ENCODE data around the gene DAAM1. TPM values are rescaled to one million over a fixed set of nuclear protein-coding genes. Genes with fewer than 3 reads are reported as not detected.

Gene DAAM1
- polyA plus RNA-seq, 1 donor (not counting 4 experiments of a cell fraction or from before 2014, with no cell fraction given) = 44.6 TPM

DNA sequence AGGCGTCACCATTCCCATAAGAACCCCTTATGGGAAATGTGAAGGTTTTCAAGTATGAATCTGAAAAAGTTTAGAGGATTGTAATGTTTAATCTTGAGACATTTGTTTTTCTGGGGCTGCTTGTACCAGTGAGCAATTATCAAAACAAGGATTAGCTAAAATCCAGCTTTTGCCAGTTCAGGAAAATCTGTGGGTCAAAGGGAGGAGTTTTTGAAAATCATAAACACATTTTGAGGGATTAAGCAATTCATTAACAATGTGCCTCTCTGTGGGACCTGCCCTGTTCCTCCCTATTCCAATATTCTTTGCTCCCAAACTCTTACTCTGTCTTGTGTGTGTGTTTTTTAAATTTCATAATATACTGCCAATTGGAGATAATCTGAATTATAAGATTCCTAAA, 11.7 kb upstream of the DAAM1 start:
- Histone ChIP-seq H3K36me3 (ENCODE audit: control insufficient read depth in 2 of 2, extremely low read depth in 1 of 2, insufficient read depth in 2 of 2, low read length in 2 of 2) (no peaks in the 10 kb centered on the region), H3K4me3 (ENCODE audit: control insufficient read depth in 2 of 3, extremely low read depth in 1 of 3, insufficient read depth in 2 of 3, low read depth in 1 of 3, low read length in 3 of 3) (no peak overlapping the region), H3K27ac (ENCODE audit: control insufficient read depth, insufficient read depth, low read length) (no peak overlapping the region), H3K79me2 (ENCODE audit: control insufficient read depth, insufficient read depth, low read length) (no peaks in the 10 kb centered on the region), H3K4me2 (ENCODE audit: control insufficient read depth, extremely low read depth, insufficient read depth, low read depth, low read length) (no peak overlapping the region), H3K9ac (ENCODE audit: control insufficient read depth, extremely low read depth, insufficient read depth, low read length) (no peak overlapping the region), H4K20me1 (ENCODE audit: control insufficient read depth, extremely low read depth, insufficient read depth, low read length) (no peaks in the 10 kb centered on the region), H3K9me3 (ENCODE audit: control insufficient read depth, low read depth, low read length) (no peaks in the 10 kb centered on the region), H2AFZ (ENCODE audit: control insufficient read depth, low read length) (no peak overlapping the region), H3K9me1 (ENCODE audit: control insufficient read depth, extremely low read depth, insufficient read depth, low read length) (no peaks in the 10 kb centered on the region), H3K27me3 (ENCODE audit: control insufficient read depth, extremely low read depth, insufficient read depth, low read length) (no peaks in the 10 kb centered on the region), H3K4me1 (ENCODE audit: control insufficient read depth, extremely low read depth, insufficient read depth, low read length) (no peaks in the 10 kb centered on the region)
- no peak for TF ChIP-seq EZH2 (IDR thresholded peaks at IDR 0.05; ENCODE audit: low read length)
- TF ChIP-seq, protein P1, sequence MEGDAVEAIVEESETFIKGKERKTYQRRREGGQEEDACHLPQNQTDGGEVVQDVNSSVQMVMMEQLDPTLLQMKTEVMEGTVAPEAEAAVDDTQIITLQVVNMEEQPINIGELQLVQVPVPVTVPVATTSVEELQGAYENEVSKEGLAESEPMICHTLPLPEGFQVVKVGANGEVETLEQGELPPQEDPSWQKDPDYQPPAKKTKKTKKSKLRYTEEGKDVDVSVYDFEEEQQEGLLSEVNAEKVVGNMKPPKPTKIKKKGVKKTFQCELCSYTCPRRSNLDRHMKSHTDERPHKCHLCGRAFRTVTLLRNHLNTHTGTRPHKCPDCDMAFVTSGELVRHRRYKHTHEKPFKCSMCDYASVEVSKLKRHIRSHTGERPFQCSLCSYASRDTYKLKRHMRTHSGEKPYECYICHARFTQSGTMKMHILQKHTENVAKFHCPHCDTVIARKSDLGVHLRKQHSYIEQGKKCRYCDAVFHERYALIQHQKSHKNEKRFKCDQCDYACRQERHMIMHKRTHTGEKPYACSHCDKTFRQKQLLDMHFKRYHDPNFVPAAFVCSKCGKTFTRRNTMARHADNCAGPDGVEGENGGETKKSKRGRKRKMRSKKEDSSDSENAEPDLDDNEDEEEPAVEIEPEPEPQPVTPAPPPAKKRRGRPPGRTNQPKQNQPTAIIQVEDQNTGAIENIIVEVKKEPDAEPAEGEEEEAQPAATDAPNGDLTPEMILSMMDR (optimal IDR thresholded peaks at IDR 0.05 in 1 of 3, IDR thresholded peaks at IDR 0.05 in 1 of 3, conservative IDR thresholded peaks at IDR 0.05 in 1 of 3; ENCODE audit: extremely low read depth in 1 of 3, insufficient read depth in 2 of 3, low read length in 3 of 3) = no peak
- dilution Hi-C loops (cut with MboI; ENCODE audit: extremely low pct_ligation_motif_present, low sequenced_read_pairs) = no loop called here
- DNase-seq (ENCODE audit: low read depth, low spot score) = no peak
- FAIRE-seq = no peak

DNA sequence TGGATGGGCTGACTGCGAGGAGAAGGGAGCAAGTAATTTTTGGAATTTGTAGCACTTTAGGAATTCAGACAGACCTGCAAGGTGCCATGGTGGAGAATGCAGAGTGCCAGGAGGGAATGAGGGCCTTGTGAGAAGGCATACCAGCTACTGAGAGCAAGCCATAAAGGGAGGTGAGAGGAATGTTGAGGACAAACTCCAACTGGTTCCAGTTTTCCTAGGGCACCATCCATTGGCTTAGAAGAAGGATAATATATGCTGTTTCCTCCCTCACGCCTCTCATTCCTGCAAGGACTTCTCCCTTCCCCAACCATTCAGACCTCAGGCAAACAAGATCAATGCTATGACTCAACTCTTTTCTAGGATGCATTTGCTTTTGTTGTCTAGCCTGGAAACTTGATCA, 11.2 kb upstream of the DAAM1 start:
- H2AFZ ChIP-seq (ENCODE audit: control insufficient read depth, low read length) = no peak overlapping the region
- no peak for TF ChIP-seq EZH2 (IDR thresholded peaks at IDR 0.05; ENCODE audit: low read length)
- TF ChIP-seq, protein P1 (optimal IDR thresholded peaks at IDR 0.05 in 1 of 3, IDR thresholded peaks at IDR 0.05 in 1 of 3, conservative IDR thresholded peaks at IDR 0.05 in 1 of 3; ENCODE audit: extremely low read depth in 1 of 3, insufficient read depth in 2 of 3, low read length in 3 of 3) = no peak
- no peak overlapping the region for H3K9ac ChIP-seq (ENCODE audit: control insufficient read depth, extremely low read depth, insufficient read depth, low read length)
- no peaks in the 10 kb centered on the region for H4K20me1 ChIP-seq (ENCODE audit: control insufficient read depth, extremely low read depth, insufficient read depth, low read length)
- H3K27ac ChIP-seq (ENCODE audit: control insufficient read depth, insufficient read depth, low read length) = no peak overlapping the region
- no peak overlapping the region for H3K4me3 ChIP-seq (ENCODE audit: control insufficient read depth in 2 of 3, extremely low read depth in 1 of 3, insufficient read depth in 2 of 3, low read depth in 1 of 3, low read length in 3 of 3)
- H3K36me3 ChIP-seq (ENCODE audit: control insufficient read depth in 2 of 2, extremely low read depth in 1 of 2, insufficient read depth in 2 of 2, low read length in 2 of 2) = no peaks in the 10 kb centered on the region
- H3K27me3 ChIP-seq (ENCODE audit: control insufficient read depth, extremely low read depth, insufficient read depth, low read length) = no peaks in the 10 kb centered on the region
- H3K4me1 ChIP-seq (ENCODE audit: control insufficient read depth, extremely low read depth, insufficient read depth, low read length) = no peaks in the 10 kb centered on the region
- DNase-seq (ENCODE audit: low read depth, low spot score) (no peak), FAIRE-seq (no peak)
- no peaks in the 10 kb centered on the region for H3K79me2 ChIP-seq (ENCODE audit: control insufficient read depth, insufficient read depth, low read length)
- no peaks in the 10 kb centered on the region for H3K9me1 ChIP-seq (ENCODE audit: control insufficient read depth, extremely low read depth, insufficient read depth, low read length)
- dilution Hi-C loops (cut with MboI; ENCODE audit: extremely low pct_ligation_motif_present, low sequenced_read_pairs) = no loop called here
- H3K4me2 ChIP-seq (ENCODE audit: control insufficient read depth, extremely low read depth, insufficient read depth, low read depth, low read length) = no peak overlapping the region
- no peaks in the 10 kb centered on the region for H3K9me3 ChIP-seq (ENCODE audit: control insufficient read depth, low read depth, low read length)
